Right renal pelvis (tissue), 4 donors: ENCODE data around the gene MIB2. TPM values are rescaled to one million over a fixed set of nuclear protein-coding genes. Genes with fewer than 3 reads are reported as not detected.
"Not testable (repeated sequence)": the region's sequence is repeated elsewhere in the genome, so short reads cannot be mapped to it uniquely, and the experiment has no call there.

Experiments
- DNase-seq, 4 donors: peaks; one replicate each; pipeline ENCODE4 v3.0.0-alpha.2; 2013; ENCODE audit warnings: low read depth in 4 of 4, low spot score in 3 of 4, missing footprints in 1 of 4
- polyA plus RNA-seq, 4 donors: library from polyadenylated mRNA; unstranded; fragments of 120-200 nt; gene quantifications; one replicate each; pipeline ENCODE4 v1.2.1, GENCODE V29; 2013; ENCODE audit not compliant: insufficient read length in 4 of 4

The MIB2 gene
- polyA plus RNA-seq, 4 donors, result 32.2 to 63.4 (median 38.2) TPM

- DNase-seq, result no peak
Measured at GRCh38 chr1:1625824-1626206, 10.5 kb downstream of the MIB2 start.

- no peak for DNase-seq
Measured at GRCh38 chr1:1626207-1627141, 11.2 kb downstream of the MIB2 start.

GRCh38 chr1:1627261-1627828, 12.0 kb downstream of the MIB2 start:
- no peak for DNase-seq

- DNase-seq, result no peak
Measured at GRCh38 chr1:1627829-1628753, 12.8 kb downstream of the MIB2 start.

DNA sequence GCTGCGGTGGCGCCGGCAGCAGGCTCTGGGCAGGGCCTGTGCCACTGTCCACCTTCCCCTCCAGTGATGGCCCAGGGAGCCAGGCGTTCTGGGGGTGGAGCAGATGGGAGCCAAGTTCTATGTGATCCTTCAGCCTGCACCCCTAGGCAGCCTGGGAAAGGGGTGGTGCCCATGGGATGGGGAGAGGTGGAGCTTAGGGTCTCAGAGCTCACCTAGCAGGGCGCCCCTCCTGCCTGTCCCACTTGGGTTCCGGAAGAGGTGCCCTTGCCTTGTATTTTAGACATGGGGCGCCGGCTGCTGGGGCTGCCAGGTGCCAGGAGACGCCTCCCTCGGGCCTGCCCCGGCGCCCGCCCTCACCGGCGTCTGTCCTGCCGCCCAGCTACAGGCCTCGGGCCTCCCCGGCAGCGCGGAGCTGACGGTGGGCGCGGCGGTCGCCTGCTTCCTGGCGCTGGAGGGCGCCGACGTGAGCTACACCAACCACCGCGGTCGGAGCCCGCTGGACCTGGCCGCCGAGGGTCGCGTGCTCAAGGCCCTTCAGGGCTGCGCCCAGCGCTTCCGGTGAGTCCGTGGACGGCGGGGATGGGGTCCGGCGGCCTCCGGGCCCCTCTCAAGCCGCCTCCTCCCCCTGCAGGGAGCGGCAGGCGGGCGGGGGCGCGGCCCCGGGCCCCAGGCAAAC, 13.6 kb downstream of the MIB2 start:
- DNase-seq, result no peak

DNA sequence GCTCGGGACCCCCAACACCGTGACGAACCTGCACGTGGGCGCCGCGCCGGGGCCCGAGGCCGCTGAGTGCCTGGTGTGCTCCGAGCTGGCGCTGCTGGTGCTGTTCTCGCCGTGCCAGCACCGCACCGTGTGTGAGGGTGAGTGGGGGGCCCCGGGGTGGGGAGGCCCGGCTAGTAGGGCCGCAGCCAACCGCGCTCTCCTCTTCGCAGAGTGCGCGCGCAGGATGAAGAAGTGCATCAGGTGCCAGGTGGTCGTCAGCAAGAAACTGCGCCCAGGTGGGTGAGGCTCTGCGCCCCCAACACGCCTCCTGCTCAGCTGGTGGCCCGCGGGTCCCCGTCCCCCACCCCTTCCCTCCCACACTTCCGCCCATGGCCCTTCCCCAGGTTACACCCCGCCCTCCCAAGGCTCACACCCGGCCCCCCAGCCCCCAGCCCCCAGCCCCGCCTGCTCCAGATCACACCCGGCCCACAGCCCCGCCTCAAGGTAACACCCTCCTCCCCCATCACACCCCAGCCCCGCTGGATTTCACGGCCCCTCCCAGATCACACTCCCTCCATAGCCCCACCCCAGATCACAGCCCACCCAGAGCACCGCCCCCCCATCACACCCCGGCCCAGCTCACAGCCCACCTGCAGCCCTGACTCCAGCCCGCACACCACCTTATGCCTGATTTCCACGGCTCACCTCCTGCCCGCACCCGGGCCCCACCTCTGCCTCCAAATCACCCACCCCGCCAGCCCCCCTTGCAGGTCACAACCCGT, 14.3 kb downstream of the MIB2 start:
- DNase-seq, result no peak

DNA sequence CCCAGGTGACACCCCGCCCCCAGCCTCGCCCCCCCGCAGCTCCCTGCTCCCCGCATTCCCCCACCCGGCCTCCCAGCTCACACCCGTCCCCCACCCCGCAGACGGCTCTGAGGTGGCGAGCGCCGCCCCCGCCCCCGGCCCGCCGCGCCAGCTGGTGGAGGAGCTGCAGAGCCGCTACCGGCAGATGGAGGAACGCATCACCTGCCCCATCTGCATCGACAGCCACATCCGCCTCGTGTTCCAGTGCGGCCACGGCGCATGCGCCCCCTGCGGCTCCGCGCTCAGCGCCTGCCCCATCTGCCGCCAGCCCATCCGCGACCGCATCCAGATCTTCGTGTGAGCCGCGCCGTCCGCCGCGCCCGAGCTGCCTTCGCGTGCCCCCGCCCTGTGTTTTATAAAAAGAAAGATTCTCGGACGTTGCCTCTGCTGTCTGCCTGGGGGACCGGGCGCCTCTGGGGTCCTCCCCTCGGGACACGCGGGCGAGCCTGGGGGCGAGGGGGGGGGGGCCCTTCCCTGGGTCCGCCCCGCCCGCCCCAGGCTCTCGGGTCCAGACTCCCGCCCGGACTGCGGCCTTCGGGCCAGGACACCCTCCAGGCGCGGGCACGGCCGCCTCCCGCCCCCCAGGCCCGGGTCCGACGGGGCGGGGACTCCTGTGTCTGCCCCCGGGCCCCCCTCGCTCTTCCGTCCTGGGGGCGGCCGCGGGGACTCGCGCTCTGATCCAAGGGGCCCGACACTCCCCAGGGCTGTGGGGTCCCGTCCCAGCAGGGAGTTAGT, 15.1 kb downstream of the MIB2 start:
- peak in 1 of 4 donors; percentile 67 for DNase-seq

GRCh38 chr1:1630965-1631781, 15.9 kb downstream of the MIB2 start:
- no peak for DNase-seq

GRCh38 chr1:1631782-1632420, 16.6 kb downstream of the MIB2 start, which contains the start of gene MMP23B:
MMP23B (plus strand) TSS chr1:1632173; CDS start chr1:1632219, 46 bp downstream.
- no peak for DNase-seq

DNA sequence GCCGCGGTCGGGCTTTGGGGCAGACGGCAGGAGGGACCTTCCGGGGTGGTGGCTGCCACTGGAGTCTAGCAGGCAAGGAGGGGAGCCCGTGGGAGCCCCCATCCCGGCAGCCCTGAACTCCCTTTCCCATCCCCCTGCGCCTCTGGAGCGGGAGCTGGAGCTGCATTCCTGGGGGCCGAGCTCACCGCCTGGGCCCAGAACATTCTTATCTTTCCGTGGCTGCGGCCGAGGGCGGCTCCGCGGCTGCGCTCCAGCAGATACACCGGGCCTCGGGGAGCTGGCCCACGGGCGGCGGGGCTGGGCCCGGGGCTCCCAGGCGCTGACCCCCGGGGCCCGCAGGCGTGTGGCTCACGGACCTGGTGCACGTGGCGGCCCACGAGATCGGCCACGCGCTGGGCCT, 18.1 kb downstream of the MIB2 start:
- DNase-seq, result not testable (repeated sequence)

DNA sequence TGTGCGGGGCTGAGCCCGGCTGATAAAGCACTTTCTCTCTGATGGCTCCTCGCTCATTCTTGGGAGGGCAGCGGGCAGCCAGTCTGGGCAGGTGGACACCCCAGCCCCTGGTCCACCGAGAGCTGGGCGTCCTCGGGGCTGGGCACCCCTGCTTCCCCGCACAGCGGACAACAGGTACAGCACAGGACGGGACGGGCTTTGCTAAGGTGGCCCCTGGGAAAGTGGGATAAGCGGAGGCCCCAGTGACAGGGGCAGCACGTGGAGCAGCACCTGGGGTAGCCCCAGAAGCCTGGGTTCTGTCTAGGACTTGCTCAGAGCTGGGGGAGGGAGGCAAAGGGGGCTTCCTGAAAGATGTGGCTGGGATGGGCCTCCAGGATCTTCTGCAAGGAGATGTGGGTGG, 19.3 kb downstream of the MIB2 start:
- not testable (repeated sequence) for DNase-seq

DNA sequence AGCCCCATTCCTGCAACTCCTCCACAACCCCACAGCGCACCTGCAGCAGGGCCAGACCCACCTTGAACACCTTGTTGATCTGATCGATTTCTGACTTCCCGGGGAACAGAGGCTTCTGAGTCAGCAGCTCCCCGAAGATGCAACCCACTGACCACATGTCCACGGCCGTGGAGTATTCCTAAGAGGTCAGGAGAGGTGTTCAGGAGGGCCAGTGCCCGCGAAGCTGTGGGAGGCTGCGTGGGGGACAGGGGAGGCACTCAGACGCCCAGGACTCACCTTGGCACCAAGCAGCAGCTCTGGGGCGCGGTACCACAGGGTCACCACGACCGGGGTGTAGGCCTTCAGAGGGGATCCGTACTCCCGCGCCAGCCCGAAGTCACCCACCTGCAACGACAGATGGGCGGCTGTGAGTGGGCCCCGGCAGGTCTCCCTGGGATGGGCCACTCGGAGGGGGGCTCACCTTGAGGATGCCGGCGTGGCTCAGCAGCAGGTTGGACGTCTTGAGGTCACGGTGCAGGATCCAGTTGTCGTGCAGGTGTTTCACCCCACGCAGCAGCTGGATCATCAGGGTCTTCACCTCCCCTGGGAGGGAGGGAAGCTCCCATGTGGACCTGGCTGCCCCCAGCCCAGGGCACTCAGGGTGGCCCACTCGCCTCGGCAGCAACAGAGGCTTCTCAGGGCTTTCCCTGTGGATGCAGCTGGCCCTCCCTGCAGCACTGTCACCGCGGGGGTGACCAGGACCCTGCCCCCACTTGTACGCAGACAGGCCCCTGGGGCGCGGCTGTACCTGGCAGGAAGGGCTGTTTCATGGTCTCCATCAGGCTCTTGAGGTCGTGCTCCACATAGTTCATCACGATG, 21.6 kb downstream of the MIB2 start:
- DNase-seq, result not testable (repeated sequence)

- not testable (repeated sequence) for DNase-seq
Measured at GRCh38 chr1:1637479-1637875, 22.2 kb downstream of the MIB2 start.

- not testable (repeated sequence) for DNase-seq
Measured at GRCh38 chr1:1638528-1638927, 23.2 kb downstream of the MIB2 start.

- DNase-seq, result not testable (repeated sequence)
Measured at GRCh38 chr1:1639368-1639767, 24.1 kb downstream of the MIB2 start.

DNA sequence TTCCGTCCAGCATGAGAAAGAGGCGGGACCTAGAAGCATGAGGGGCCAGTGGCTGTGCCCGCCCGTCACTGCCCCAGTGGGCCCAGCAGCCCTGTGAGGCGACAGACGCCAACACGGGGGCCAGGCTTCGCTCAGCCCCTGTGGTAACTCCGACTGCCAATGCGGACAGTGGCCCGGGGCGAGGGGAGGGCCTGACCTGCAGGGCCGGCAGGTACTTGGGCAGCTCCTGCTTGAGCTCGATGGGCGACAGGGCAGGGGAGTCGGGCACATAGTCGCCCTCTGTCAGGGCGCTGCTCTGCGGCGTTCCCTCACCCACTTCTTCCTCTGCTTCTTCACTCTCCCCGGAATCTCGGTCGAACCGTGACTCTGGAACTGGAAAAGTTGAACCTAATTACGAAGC, 24.8 kb downstream of the MIB2 start:
- DNase-seq, result not testable (repeated sequence)
